DMS53 treated with DMSO at 0.1 percent for 48 hours (cell line): ENCODE results near the gene SLC11A1.

Experiments used
- DNase-seq: peaks from one replicate; lab custom pipeline; 2025; ENCODE audit not compliant: unreplicated experiment; lab: John Stamatoyannopoulos, UW

The SLC11A1 gene

GRCh38 chr2:218432676-218433365, 50.7 kb downstream of the SLC11A1 start:
- DNase-seq = no peak

- DNase-seq = no peak
These were observed 52.4 kb downstream of the SLC11A1 start for GRCh38 chr2:218434456-218434855.

- DNase-seq = no peak
These were observed 53.2 kb downstream of the SLC11A1 start for GRCh38 chr2:218435003-218435982.

GRCh38 chr2:218436992-218437391, 54.9 kb downstream of the SLC11A1 start:
- no peak for DNase-seq

GRCh38 chr2:218437969-218438368, 55.9 kb downstream of the SLC11A1 start:
- no peak for DNase-seq

GRCh38 chr2:218438596-218438995, 56.5 kb downstream of the SLC11A1 start:
- no peak for DNase-seq

GRCh38 chr2:218444692-218445357, 62.8 kb downstream of the SLC11A1 start:
- no peak for DNase-seq

GRCh38 chr2:218445602-218446001, 63.5 kb downstream of the SLC11A1 start:
- DNase-seq = no peak
